ENCODE data around the gene OSBPL2.

- no peak for TF ChIP-seq EZH2 (IDR thresholded peaks at IDR 0.05; ENCODE audit: low read length, missing control alignments)
- TF ChIP-seq, protein P1, sequence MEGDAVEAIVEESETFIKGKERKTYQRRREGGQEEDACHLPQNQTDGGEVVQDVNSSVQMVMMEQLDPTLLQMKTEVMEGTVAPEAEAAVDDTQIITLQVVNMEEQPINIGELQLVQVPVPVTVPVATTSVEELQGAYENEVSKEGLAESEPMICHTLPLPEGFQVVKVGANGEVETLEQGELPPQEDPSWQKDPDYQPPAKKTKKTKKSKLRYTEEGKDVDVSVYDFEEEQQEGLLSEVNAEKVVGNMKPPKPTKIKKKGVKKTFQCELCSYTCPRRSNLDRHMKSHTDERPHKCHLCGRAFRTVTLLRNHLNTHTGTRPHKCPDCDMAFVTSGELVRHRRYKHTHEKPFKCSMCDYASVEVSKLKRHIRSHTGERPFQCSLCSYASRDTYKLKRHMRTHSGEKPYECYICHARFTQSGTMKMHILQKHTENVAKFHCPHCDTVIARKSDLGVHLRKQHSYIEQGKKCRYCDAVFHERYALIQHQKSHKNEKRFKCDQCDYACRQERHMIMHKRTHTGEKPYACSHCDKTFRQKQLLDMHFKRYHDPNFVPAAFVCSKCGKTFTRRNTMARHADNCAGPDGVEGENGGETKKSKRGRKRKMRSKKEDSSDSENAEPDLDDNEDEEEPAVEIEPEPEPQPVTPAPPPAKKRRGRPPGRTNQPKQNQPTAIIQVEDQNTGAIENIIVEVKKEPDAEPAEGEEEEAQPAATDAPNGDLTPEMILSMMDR (conservative IDR thresholded peaks at IDR 0.05 in 1 of 2, IDR thresholded peaks at IDR 0.05 in 1 of 2; ENCODE audit: low read depth in 1 of 2, low read length in 2 of 2): no peak
Observed at GRCh38 chr20:62211769-62212288, 26.5 kb upstream of the OSBPL2 start.
